ENCODE measurements around the gene TMEM8B.

The TMEM8B gene

GRCh38 chr9:35904338-35904737 lies 75.3 kb downstream of the TMEM8B start:
- TF ChIP-seq CTCF (IDR thresholded peaks at IDR 0.05; ENCODE audit: low read depth, low read length) (no peak), POLR2A (IDR thresholded peaks at IDR 0.05; ENCODE audit: extremely low read depth, insufficient read length) (no peak), MYC (IDR thresholded peaks at IDR 0.05; ENCODE audit: low read depth, low read length) (no peak), MAX (IDR thresholded peaks at IDR 0.05; ENCODE audit: low read depth, low read length) (no peak)
- DNase-seq (ENCODE audit: low read depth) = no peak
- H3K4me3 ChIP-seq (ENCODE audit: low read depth, low read length) = no peak overlapping the region

GRCh38 chr9:35905051-35905781 lies 76.2 kb downstream of the TMEM8B start:
- DNase-seq (ENCODE audit: low read depth) = no peak
- TF ChIP-seq POLR2A (IDR thresholded peaks at IDR 0.05; ENCODE audit: extremely low read depth, insufficient read length) = no peak
- no peak for TF ChIP-seq CTCF (IDR thresholded peaks at IDR 0.05; ENCODE audit: low read depth, low read length)
- no peak for TF ChIP-seq MAX (IDR thresholded peaks at IDR 0.05; ENCODE audit: low read depth, low read length)
- no peak for TF ChIP-seq MYC (IDR thresholded peaks at IDR 0.05; ENCODE audit: low read depth, low read length)
- H3K4me3 ChIP-seq (ENCODE audit: low read depth, low read length) = no peak overlapping the region

GRCh38 chr9:35905912-35906679 lies 77.1 kb downstream of the TMEM8B start, which contains the start of gene HRCT1:
TSS of gene HRCT1 (plus strand) at chr9:35906202. CDS start at chr9:35906288, 86 bp downstream.
- DNase-seq (ENCODE audit: low read depth) = no peak
- TF ChIP-seq POLR2A (IDR thresholded peaks at IDR 0.05; ENCODE audit: extremely low read depth, insufficient read length) (no peak), CTCF (IDR thresholded peaks at IDR 0.05; ENCODE audit: low read depth, low read length) (no peak), MAX (IDR thresholded peaks at IDR 0.05; ENCODE audit: low read depth, low read length) (no peak), MYC (IDR thresholded peaks at IDR 0.05; ENCODE audit: low read depth, low read length) (no peak)
- no peak within 1 kb of the TSS for H3K4me3 ChIP-seq (ENCODE audit: low read depth, low read length)

- TF ChIP-seq CTCF (IDR thresholded peaks at IDR 0.05; ENCODE audit: low read depth, low read length) (no peak), POLR2A (IDR thresholded peaks at IDR 0.05; ENCODE audit: extremely low read depth, insufficient read length) (no peak), MAX (IDR thresholded peaks at IDR 0.05; ENCODE audit: low read depth, low read length) (no peak), MYC (IDR thresholded peaks at IDR 0.05; ENCODE audit: low read depth, low read length) (no peak)
- DNase-seq (ENCODE audit: low read depth) = no peak
- no peak overlapping the region for H3K4me3 ChIP-seq (ENCODE audit: low read depth, low read length)
These were observed 78.1 kb downstream of the TMEM8B start for GRCh38 chr9:35906923-35907699.

- no peak for DNase-seq (ENCODE audit: low read depth)
These were observed 78.9 kb downstream of the TMEM8B start for GRCh38 chr9:35907711-35908503.

More at GRCh38 chr9:35907711-35908503, 78.9 kb downstream of the TMEM8B start:
- no peak for TF ChIP-seq MAX (IDR thresholded peaks at IDR 0.05; ENCODE audit: low read depth, low read length)
- H3K4me3 ChIP-seq (ENCODE audit: low read depth, low read length) = no peak overlapping the region
